EL (cell line): ENCODE data around the gene PRKD2.
"Not testable (repeated sequence)": the region's sequence is repeated elsewhere in the genome, so short reads cannot be mapped to it uniquely, and the experiment has no call there.

Source experiments
- DNase-seq: peaks from one replicate; pipeline ENCODE4 v3.0.0-alpha.2; 2016

The PRKD2 gene

DNA sequence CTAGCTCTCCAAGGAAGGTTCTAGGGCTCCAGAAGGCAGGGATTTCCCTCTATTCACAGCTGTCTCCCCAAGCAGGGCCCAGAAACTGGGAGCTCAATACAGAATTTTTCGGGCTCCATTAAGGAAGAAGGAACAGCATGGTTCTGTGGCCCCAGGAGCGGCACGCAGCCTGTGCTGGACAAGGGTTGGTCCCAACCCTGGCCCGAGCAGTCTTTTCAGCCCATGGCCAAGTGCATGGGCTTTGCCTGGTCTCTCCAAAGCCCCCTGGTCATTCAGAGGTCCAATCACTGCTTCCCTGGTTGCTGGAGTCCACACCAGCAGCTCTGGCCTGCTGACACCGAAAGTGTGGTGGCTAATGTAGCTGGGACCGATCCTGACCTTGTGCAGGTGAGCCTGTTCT is 6.6 kb upstream of the PRKD2 start:
- no peak for DNase-seq

- no peak for DNase-seq
Observed at GRCh38 chr19:46723023-46723461, 6.1 kb upstream of the PRKD2 start.

GRCh38 chr19:46722421-46723022 is 5.6 kb upstream of the PRKD2 start:
- DNase-seq: no peak

GRCh38 chr19:46722004-46722380 is 5.1 kb upstream of the PRKD2 start:
- DNase-seq: no peak

DNA sequence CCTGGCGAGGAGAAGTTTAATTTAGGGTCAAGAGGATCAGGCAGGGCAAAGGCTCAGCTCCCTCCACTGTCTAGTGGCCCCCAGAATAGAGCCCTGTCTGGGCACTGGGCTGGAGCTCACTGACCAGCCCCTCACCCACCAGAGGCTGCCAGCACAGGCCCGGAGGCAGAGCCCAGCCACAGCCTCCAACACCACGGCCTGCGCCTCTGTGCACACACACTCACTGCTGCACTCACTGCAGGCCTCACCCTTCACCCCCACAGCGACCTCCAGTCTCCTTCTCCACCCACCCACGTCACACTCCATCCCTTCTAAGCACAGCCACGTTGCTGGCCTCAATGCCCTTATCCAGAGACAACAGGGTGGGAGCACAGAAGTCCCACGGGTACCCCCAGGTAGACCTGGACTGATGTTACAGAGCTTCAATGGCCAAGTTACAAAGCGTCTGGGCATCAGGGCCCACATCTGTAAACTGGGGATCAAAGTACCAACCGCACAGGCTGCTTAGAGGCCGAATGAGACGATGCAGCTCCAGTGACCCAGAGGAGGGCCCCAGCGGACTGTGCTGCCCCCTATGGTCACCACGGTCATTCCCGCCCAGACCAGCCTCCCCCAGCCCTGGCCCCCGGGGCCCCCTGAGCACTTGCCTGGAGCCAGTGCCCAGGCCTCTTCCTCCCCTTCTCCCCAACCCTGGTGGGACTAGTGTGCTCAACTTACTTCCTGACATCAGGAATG is 4.5 kb upstream of the PRKD2 start:
- DNase-seq: no peak

DNA sequence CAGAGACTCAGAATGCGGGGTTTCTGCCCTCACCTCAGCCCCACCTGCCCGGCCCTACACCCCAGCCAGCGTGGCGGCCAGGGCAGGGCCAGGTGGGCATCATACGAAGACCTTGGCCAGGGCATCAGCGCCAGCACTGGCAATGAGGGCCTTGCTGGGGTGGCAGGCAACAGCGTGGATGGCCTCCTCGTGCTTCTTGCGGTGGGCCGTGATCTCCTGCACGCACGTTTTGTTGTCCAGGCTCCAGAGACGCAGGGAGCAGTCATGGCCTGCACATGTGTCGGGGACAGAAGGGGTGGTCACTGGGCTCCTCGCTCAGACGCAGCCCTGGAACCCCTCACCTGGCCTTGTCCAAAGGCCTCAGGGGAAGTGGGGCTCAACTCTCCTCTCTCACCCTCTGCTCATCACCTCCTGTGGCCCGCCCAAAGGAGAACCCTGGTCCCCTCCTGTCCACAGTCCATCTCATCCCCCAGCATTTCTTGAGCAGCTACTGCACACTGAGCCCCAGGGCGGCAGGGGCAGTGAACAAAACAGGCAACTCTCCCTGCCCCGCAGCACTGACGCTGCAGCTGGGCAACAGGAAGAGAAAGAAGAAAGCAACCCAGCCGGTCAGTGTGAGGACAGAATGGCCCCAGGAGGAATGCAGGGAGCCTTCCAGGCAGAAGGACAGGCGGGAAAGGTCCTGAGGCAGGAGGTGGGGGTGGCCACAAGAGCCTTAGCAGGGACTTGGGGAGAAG is 3.8 kb upstream of the PRKD2 start:
- no peak for DNase-seq

DNA sequence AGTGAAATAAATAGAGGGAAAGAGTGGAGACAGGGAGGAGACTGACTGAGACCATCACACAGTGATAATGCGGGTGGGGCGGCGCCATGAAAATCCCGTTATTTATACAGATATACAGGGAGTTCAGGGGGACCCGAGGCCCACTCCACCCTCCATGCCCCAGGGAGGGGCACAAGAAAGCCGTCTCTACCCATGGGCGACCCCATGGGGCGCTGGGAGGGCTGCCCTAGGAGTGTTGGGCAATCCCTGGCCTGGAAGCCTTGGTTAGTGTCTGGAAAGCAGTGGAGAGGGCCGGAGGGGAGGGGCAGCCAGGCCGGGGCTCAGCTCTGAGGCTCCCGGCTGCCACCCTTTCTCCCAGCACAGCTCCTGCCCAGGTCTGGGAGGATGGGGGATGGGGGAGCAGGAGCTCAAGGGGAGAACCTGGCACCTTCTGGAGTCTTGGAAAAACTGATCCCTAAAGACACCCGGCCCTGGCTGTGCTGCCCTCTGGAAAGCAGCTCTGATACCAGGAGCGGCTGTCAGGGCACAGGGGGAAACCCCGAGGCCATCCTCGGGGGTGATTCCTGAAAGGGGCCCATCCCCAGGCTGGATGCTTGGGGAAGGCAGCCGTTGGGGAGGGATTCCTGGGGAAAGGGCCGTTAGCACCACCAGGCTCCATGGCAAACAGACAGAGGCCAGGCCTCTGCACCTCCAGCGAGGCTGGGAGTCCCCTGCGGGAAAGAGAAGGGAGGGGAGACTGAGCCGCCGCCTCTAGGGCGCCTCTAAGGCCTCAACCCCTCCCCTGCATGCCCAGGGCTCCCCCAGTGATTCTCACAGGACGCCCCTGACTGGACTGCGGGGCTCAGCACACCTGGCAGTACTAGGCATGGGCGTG is 3.0 kb upstream of the PRKD2 start:
- no peak for DNase-seq

DNA sequence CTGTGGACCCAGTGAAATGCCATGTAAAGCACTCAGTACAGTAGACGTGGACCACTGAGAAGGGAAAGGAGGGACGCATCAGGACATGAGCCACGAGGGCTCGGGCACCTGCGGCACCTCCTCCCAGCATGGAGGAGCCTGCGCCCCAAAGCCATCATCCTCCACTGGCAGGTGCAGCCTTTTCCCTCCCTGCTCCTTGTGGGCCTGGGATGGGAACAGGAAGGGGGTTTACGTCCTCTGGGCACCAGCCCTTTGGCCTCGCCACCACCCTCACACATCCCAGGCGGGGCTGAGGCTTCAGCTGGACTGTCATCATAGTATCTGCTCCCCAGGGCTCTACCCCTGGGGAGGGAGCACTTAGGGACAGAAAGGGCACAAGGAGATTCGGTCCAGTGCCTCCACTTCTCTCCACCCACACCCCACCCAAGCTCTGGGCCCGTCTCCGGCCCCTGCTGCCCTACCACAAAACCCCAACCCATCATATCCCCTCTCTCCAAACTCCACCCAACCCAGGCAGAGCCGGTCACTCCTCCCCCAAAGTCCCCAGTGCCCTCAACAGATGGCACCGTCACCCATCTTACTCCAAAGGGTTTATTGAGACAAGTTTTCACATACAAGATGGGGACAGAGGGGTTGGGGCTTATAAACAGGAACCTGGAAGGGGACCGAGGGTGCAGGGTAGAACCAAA is 2.2 kb upstream of the PRKD2 start:
- DNase-seq: no peak

- no peak for DNase-seq
Observed at GRCh38 chr19:46718157-46718933, 1.4 kb upstream of the PRKD2 start.

DNA sequence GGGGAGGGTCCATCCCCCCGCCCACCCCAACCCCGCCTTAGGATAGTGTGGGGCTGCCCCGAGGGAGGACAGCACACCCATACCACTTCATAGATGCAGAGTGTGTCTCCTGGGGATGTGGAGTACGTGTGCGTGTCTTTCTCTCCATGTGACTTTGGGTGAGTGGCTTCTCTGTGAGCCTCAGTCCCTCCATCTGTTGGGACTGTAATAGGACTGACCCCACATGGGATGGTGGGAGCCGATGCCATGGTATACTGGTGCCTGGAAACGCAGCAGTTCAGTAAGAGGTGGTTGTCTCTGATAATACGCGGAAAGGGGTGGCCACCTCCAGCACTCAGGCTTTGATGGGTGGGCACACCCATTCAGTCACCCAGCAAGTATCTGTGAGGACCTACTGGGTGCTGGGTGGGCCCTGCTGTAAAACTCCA is 816 bp upstream of the PRKD2 start:
- no peak for DNase-seq

- DNase-seq: no peak
Observed at GRCh38 chr19:46716672-46717033, 261 bp downstream of the PRKD2 start.

- DNase-seq: no peak
Observed at GRCh38 chr19:46715975-46716671, 791 bp downstream of the PRKD2 start.

- no peak for DNase-seq
Observed at GRCh38 chr19:46715620-46715974, 1.3 kb downstream of the PRKD2 start.

DNA sequence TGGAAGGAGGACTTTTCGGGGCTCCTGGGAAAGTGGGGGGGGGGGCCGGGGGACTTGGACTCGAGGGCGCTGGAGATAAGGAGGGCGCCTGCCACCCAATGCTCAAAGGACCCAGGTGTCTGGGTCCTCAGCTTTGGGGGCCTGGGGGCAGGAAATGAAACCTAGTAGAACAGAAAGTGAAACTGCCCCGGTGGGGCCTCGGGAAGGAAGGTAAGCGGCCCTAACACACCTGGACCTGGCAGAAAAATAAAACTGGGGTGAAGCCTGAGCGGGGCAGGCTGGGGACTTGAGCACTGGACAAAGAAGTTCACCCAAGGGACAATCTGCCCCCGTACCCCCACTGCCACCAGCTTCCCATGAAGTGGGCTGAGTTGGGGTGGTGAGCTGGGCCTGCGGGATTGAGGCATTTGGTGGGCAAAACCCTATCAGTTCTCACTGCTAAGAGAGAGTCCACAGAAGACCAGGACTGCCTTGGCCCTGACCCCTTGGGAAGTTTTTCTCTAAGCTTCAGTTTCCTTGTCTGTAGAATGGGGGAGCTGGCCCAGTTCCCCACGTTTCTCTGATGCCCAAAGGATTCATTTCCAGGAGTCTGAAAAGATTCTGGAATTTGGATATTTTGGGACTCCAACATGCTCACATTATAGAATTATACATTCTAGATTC is 2.3 kb downstream of the PRKD2 start:
- peak; percentile 40 for DNase-seq

GRCh38 chr19:46713781-46714443 is 3.0 kb downstream of the PRKD2 start:
- peak; percentile 88 for DNase-seq

DNA sequence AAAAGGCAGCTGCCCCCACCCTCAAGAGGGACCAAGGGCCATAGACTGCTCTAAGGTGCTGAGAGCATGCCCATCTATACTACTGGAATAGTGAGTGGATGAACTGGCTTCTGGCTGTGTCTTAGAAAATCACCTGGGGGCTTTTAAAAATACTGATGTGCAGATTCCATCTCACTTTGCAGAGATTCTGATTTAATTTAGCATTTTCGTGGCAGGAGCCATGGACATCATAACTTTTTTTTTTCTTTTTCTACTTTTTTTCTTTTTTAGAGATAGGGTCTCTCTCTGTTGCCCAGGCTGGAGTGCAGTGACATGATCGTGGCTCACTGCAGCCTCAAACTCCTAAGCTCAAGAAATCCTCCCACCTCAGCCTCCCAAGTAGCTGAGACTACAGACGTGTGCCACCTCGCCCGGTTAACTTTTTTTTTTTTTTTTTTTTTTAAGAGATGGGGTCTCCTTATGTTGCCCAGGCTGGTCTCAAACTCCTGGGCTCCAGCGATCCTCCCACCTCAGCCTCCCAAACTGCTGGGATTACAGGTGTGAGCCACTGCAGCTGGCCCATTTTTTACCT is 4.1 kb downstream of the PRKD2 start:
- not testable (repeated sequence) for DNase-seq

DNA sequence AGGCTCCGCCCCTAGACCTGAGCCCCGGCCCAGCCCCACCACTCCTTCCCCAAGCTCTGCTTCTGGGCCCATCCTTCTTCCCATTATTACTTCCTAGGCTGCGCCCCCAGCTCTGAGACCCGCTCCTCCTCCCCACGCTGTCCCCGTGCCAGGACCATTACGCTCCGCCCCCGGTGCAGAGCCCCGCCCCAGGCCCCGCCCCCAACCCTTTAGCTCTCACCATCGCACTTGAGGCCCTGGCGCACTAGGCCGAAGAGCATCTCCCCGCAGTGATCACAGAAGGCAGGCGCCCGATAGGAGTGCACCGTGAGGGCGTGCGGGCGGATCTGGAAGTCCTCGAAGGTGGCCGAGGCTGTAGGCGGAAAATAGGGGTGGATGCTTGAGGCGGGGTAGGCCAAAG is 6.2 kb downstream of the PRKD2 start:
- no peak for DNase-seq

DNA sequence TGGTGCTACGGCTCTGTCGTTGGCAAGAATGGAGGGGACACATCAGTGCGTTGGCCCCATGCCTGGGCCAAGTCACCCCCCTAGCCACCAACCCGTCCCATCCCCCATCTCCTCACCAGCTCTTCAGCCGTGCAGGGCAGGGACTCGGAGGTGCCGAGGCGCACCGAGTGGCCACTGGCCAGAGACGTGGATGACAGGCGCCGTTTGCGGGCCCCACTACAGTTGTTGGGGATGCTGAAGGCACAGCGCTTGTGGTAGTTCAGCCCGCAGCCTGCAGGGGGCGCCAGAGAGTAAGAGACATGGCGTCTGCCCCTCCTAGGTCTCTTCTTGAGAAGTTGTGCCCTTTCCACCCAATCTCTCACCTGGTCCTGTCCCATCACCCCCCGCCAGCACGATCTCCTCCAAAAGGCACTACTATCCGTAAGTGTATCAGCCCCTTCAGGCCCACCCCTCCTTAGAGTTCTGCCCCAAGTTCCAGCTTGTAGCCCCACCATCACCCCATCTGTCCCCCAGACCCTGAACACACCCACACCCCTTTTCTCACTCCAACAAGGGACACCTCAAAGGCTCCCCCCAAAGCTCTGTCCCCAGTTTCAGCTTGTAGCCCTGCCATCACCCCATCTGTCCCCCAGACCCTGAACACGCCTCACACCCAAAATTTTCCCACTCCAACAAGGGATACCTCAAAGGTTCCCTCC is 12.4 kb downstream of the PRKD2 start:
- DNase-seq: peak; percentile 55

- no peak for DNase-seq
Observed at GRCh38 chr19:46700704-46701103, 16.2 kb downstream of the PRKD2 start.
